H9 (cell line): ENCODE data around the gene STAMBP. TPM values are rescaled to one million over a fixed set of nuclear protein-coding genes. Genes with fewer than 3 reads are reported as not detected.

Source experiments
- DNase-seq: peaks from one replicate; pipeline ENCODE4 v3.0.0-alpha.2; 2017
- H2AFZ ChIP-seq: one replicate; pipeline ENCODE4 v1.6.1; 2013; ENCODE audit warnings: mild to moderate bottlenecking, low read length, control low read depth, moderate library complexity
- H2AK5ac ChIP-seq: 2 replicates; pipeline ENCODE4 v1.6.1; 2013; ENCODE audit warnings: low read length, control low read depth, mixed read lengths; ENCODE audit not compliant: insufficient read length
- H2BK120ac ChIP-seq: one replicate; pipeline ENCODE4 v1.6.1; 2013; ENCODE audit warnings: low read depth, mild to moderate bottlenecking, low read length, control low read depth, inconsistent platforms; ENCODE audit not compliant: poor library complexity, severe bottlenecking
- H2BK12ac ChIP-seq: 2 replicates; pipeline ENCODE4 v1.6.1; 2013; ENCODE audit warnings: low read length, control low read depth, mixed read lengths, low read depth; ENCODE audit not compliant: insufficient read length
- H2BK15ac ChIP-seq: 2 replicates; pipeline ENCODE4 v1.6.1; 2013; ENCODE audit warnings: low read depth, low read length, control low read depth
- H2BK20ac ChIP-seq: one replicate; pipeline ENCODE4 v1.6.1; 2013; ENCODE audit warnings: low read depth, mild to moderate bottlenecking, low read length, control low read depth, inconsistent platforms; ENCODE audit not compliant: poor library complexity, severe bottlenecking
- H2BK5ac ChIP-seq: 2 replicates; pipeline ENCODE4 v1.6.1; 2013; ENCODE audit warnings: low read length, control low read depth, mixed read lengths; ENCODE audit not compliant: insufficient read length
- H3K14ac ChIP-seq: 2 replicates; pipeline ENCODE4 v1.6.1; 2013; ENCODE audit warnings: low read length, control low read depth; ENCODE audit not compliant: insufficient read depth
- H3K18ac ChIP-seq: 2 replicates; pipeline ENCODE4 v1.6.1; 2013; ENCODE audit warnings: low read depth, mild to moderate bottlenecking, mixed read lengths, low read length, control low read depth; ENCODE audit not compliant: insufficient read length
- H3K23ac ChIP-seq: 2 replicates; pipeline ENCODE4 v1.6.1; 2013; ENCODE audit warnings: low read length, control low read depth, mixed read lengths, low read depth; ENCODE audit not compliant: insufficient read length
- H3K23me2 ChIP-seq: 2 replicates; pipeline ENCODE4 v1.6.1; 2013; ENCODE audit warnings: low read depth, mild to moderate bottlenecking, mixed read lengths, low read length, control low read depth; ENCODE audit not compliant: insufficient read length, poor library complexity, severe bottlenecking
- H3K27ac ChIP-seq: 2 replicates; pipeline ENCODE4 v1.5.1; 2013; ENCODE audit warnings: low read length, control low read depth, mixed read lengths, low read depth; ENCODE audit not compliant: insufficient read length
- H3K27me3 ChIP-seq: 2 replicates; pipeline ENCODE4 v1.6.1; 2013; ENCODE audit warnings: low read length, control low read depth, inconsistent platforms; ENCODE audit not compliant: insufficient read depth
- H3K4ac ChIP-seq: 2 replicates; pipeline ENCODE4 v1.6.1; 2013; ENCODE audit warnings: low read depth, mild to moderate bottlenecking, control low read depth, inconsistent platforms, low read length, moderate library complexity
- H3K4me1 ChIP-seq: 2 replicates; pipeline ENCODE4 v1.6.1; 2013; ENCODE audit warnings: low read length, control low read depth, inconsistent platforms; ENCODE audit not compliant: insufficient read depth
- H3K4me2 ChIP-seq: 2 replicates; pipeline ENCODE4 v1.6.1; 2013; ENCODE audit warnings: low read length, control low read depth, mixed read lengths; ENCODE audit not compliant: insufficient read length, insufficient read depth
- H3K56ac ChIP-seq: 2 replicates; pipeline ENCODE4 v1.6.1; 2013; ENCODE audit warnings: low read depth, mild to moderate bottlenecking, mixed read lengths, low read length, control low read depth; ENCODE audit not compliant: insufficient read length
- H3K79me1 ChIP-seq: 2 replicates; pipeline ENCODE4 v1.6.1; 2013; ENCODE audit warnings: low read depth, mild to moderate bottlenecking, moderate library complexity, low read length, control low read depth, inconsistent platforms; ENCODE audit not compliant: insufficient read depth, poor library complexity, severe bottlenecking
- H3K79me2 ChIP-seq: 2 replicates; pipeline ENCODE4 v1.6.1; 2013; ENCODE audit warnings: low read length, control low read depth, inconsistent platforms; ENCODE audit not compliant: insufficient read depth
- H3K9ac ChIP-seq: 2 replicates; pipeline ENCODE4 v1.6.1; 2013; ENCODE audit warnings: low read length, control low read depth, mixed read lengths; ENCODE audit not compliant: insufficient read length; ENCODE audit errors: extremely low read depth
- H3K9me3 ChIP-seq: one replicate; pipeline ENCODE4 v1.6.1; 2013; ENCODE audit warnings: low read depth, low read length, inconsistent platforms; ENCODE audit not compliant: control insufficient read depth
- H3T11ph ChIP-seq: one replicate; pipeline ENCODE4 v1.6.1; 2013; ENCODE audit warnings: mild to moderate bottlenecking, low read length, control low read depth, inconsistent platforms
- H4K20me1 ChIP-seq: one replicate; pipeline ENCODE4 v1.6.1; 2013; ENCODE audit not compliant: control insufficient read depth, insufficient read length, insufficient read depth
- H4K5ac ChIP-seq: 2 replicates; pipeline ENCODE4 v1.6.1; 2013; ENCODE audit warnings: low read depth, mild to moderate bottlenecking, mixed read lengths, low read length, control low read depth; ENCODE audit not compliant: insufficient read length
- H4K8ac ChIP-seq: replicated peaks from 2 replicates; pipeline ENCODE4 v1.6.1; 2013; ENCODE audit warnings: low read length, control low read depth, mixed read lengths, low read depth; ENCODE audit not compliant: insufficient read length
- H4K91ac ChIP-seq: 2 replicates; pipeline ENCODE4 v1.6.1; 2013; ENCODE audit warnings: low read depth, mild to moderate bottlenecking, moderate library complexity, mixed read lengths, low read length, control low read depth; ENCODE audit not compliant: insufficient read length
- H3K27ac Mint-ChIP-seq, 3 experiments: 2 replicates in 2 of 3; 3 replicates in 1 of 3; pipeline ENCODE4 v1.8.0; 2020 to 2021; ENCODE audit warnings: mixed read lengths in 3 of 3, mild to moderate bottlenecking in 1 of 3, moderate library complexity in 1 of 3
- H3K27me3 Mint-ChIP-seq: 2 replicates; pipeline ENCODE4 v1.8.0; 2021; ENCODE audit warnings: low read depth, mild to moderate bottlenecking, moderate library complexity, mixed read lengths
- H3K36me3 Mint-ChIP-seq, 3 experiments: 2 replicates in 2 of 3; 3 replicates in 1 of 3; pipeline ENCODE4 v1.8.0; 2020 to 2021; ENCODE audit warnings: low read depth in 3 of 3, mixed read lengths in 3 of 3; ENCODE audit not compliant: insufficient read depth in 1 of 3
- H3K4me1 Mint-ChIP-seq, 2 experiments: 2 replicates each; pipeline ENCODE4 v1.8.0; 2020; ENCODE audit warnings: mixed read lengths in 2 of 2
- H3K4me3 Mint-ChIP-seq, 2 experiments: 2 replicates in 1 of 2; 3 replicates in 1 of 2; pipeline ENCODE4 v1.8.0; 2020 to 2021; ENCODE audit warnings: mild to moderate bottlenecking in 2 of 2, mixed read lengths in 2 of 2, moderate library complexity in 1 of 2
- H3K9me3 Mint-ChIP-seq, 2 experiments: 2 replicates in 1 of 2; 3 replicates in 1 of 2; pipeline ENCODE4 v1.8.0; 2020; ENCODE audit warnings: mild to moderate bottlenecking in 2 of 2, mixed read lengths in 2 of 2, moderate library complexity in 1 of 2
- WGBS: extraction: QIAGEN DNeasy Blood & Tissue Kit; methylation state at CpG from one replicate; pipeline ENCODE4 v1.1.7; 2013; ENCODE audit warnings: missing lambda C conversion rate, low lambda C conversion rate, mixed read lengths; ENCODE audit not compliant: insufficient read length; ENCODE audit errors: extremely low coverage; 5-methylcytosine and 5-hydroxymethylcytosine counted together
- total RNA-seq: library from RNA; stranded (reverse); gene quantifications from 2 replicates; pipeline ENCODE4 v1.2.1, GENCODE V29; 2021
- TF ChIP-seq, protein P1 (sequence below): fragments of 200-600 bp; sonication (generic); conservative IDR thresholded peaks from 3 replicates; pipeline ENCODE4 v1.8.0; 2021; ENCODE audit warnings: antibody characterized with exemption, mild to moderate bottlenecking

STAMBP gene
- total RNA-seq, 1 experiment from 2014 or later: 45.5 TPM

DNA sequence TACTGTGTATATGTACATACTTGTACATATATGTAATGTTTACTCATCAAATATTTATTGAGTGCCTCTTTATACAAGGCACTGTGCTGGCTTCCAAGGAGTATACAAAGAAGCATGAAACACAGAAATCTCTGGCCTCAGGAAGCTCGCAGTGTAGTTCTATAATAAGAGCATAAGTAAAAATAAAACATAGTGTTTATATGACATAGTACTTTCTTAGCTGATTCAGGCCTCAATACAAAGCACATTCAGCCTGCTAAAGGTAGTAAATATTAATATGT is 13.9 kb downstream of the STAMBP start:
- H3K36me3 Mint-ChIP-seq: peaks cover 11 to 46% (median 34%) of the 10 kb centered on the region in 3 experiments; a peak in 6 of 7 replicates
- no peak overlapping the region for H3K4me2 ChIP-seq
- no peak overlapping the region for H2BK120ac ChIP-seq
- H3K4me3 Mint-ChIP-seq: no peak overlapping the region
- no peak for DNase-seq
- no peaks in the 10 kb centered on the region for H3K9me3 Mint-ChIP-seq
- no peak overlapping the region for H2BK20ac ChIP-seq
- no peak overlapping the region for H3K27ac ChIP-seq
- H3K79me1 ChIP-seq: no peaks in the 10 kb centered on the region
- no peak overlapping the region for H2BK12ac ChIP-seq
- no peak overlapping the region for H3K56ac ChIP-seq
- no peaks in the 10 kb centered on the region for H3K4me1 ChIP-seq
- H3K79me2 ChIP-seq: no peaks in the 10 kb centered on the region
- no peak overlapping the region for H4K5ac ChIP-seq
- H3K9me3 ChIP-seq: no peaks in the 10 kb centered on the region
- no peak overlapping the region for H3K9ac ChIP-seq
- no peak overlapping the region for H2AFZ ChIP-seq
- no peak overlapping the region for H2BK5ac ChIP-seq
- no peak overlapping the region for H3K18ac ChIP-seq
- no peak overlapping the region for H4K91ac ChIP-seq
- no CpG with 5 or more reads among the region's 1 CpG for WGBS
- H2AK5ac ChIP-seq: no peak overlapping the region
- H4K20me1 ChIP-seq: no peaks in the 10 kb centered on the region
- TF ChIP-seq, protein P1, sequence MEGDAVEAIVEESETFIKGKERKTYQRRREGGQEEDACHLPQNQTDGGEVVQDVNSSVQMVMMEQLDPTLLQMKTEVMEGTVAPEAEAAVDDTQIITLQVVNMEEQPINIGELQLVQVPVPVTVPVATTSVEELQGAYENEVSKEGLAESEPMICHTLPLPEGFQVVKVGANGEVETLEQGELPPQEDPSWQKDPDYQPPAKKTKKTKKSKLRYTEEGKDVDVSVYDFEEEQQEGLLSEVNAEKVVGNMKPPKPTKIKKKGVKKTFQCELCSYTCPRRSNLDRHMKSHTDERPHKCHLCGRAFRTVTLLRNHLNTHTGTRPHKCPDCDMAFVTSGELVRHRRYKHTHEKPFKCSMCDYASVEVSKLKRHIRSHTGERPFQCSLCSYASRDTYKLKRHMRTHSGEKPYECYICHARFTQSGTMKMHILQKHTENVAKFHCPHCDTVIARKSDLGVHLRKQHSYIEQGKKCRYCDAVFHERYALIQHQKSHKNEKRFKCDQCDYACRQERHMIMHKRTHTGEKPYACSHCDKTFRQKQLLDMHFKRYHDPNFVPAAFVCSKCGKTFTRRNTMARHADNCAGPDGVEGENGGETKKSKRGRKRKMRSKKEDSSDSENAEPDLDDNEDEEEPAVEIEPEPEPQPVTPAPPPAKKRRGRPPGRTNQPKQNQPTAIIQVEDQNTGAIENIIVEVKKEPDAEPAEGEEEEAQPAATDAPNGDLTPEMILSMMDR: no peak
- H3K14ac ChIP-seq: no peak overlapping the region
- H2BK15ac ChIP-seq: no peak overlapping the region
- no peak overlapping the region for H3K27ac Mint-ChIP-seq
- H3K27me3 Mint-ChIP-seq: no peaks in the 10 kb centered on the region
- no peak overlapping the region for H3K23ac ChIP-seq
- H3K27me3 ChIP-seq: no peaks in the 10 kb centered on the region; the same call in 1 of the 2 replicates
- no peaks in the 10 kb centered on the region for H3K4me1 Mint-ChIP-seq
- no peak overlapping the region for H3T11ph ChIP-seq
- H4K8ac ChIP-seq: no peak overlapping the region
- H3K4ac ChIP-seq: no peak overlapping the region
- H3K23me2 ChIP-seq: no peaks in the 10 kb centered on the region
